T1000 (cell line): Measurements from ENCODE around the gene CENPV.

Experiments used
- DNase-seq: peaks from one replicate; lab custom pipeline; 2025; ENCODE audit warnings: mixed read lengths; lab: John Stamatoyannopoulos, UW

The CENPV gene

GRCh38 chr17:16361874-16362273 is 8.6 kb upstream of the CENPV start:
- DNase-seq, result no peak

DNA sequence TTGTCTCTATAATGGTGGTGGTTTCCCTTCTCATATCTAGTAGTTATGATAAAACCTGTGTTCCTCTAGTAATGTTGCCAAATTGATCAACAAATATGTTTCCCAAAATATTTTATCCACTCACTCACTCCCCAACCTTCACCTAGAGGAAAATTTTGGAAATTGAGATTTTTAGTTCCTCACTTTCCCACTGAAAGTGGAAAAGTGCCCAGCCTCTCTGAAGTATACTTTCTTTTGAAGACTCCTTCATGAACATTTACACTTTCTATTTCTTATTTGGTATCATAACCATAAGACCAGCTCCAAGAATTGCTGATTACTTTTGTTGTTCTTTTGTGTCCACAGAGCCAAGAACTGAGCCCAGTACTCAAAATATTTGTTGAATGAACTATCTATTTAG is 5.1 kb upstream of the CENPV start:
- DNase-seq, result no peak

DNA sequence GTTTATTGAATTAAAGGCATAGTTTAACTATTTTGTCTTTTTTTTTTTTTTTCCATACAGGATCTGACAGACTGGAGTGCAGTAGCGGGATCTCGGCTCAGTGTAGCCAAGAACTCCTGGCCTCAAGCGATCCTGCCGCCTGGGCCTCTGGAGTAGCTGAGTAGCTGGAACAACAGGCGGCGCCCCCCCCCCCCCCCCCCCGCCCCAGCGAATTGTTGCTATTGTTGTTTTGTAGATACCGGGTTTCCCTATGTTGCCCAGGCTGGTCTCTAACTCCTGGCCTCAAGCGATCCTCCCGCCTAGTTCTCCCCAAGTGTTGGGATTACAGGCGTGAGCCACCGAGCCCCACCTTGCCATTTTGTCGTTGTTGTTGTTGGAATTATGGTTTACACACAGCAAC is 1.3 kb upstream of the CENPV start:
- no peak for DNase-seq

DNA sequence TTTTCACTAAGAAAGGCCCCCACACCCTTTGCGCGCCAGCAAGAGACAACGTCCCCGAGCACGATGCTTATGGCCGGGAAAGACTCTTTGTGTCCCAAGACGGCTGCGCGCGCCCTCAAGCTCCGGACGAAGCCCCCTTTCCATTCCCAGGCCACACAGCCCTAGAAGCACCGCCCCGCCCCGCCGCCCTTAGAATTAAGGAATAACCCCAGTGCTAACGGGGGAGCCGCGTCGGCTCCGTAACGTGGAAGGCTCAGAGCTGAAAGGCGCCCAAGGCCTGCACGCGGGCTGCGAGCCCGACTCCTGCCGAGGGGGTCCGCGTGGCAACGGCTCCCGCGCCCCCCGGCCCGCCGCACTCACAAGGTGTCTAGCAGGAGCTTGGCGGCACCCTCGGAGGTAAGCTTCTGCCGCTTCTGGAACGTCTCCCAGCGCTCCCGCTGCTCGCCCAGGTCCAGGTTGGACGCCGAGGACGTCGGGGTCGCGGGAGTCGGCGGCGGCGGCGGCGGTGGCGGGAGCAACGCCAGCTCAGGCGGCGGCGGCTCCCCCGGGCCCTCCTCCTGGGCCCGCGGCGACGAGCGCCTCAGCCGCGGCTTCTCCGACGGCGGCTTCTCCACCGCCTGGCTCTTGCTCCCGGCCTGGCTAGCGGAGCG is 477 bp downstream of the CENPV start:
- peak; percentile 39 for DNase-seq

DNA sequence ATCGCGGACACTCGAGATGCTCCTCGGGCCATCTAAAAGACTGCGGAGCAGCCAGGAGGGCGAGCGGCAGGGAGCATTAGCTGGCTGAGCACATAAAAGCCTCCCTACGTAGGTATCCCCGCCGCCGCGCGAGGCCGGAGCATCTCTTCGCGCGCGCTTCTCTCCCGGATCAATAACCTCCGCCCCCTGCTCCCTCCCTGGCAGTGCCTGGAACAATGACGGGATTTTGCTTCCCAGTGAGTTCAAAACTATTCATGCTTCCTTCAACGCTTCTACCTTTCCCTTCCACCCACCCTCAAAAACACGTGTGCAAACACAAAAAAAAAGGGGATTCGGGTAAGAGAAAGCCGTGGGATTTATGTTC is 984 bp downstream of the CENPV start:
- DNase-seq, result no peak

DNA sequence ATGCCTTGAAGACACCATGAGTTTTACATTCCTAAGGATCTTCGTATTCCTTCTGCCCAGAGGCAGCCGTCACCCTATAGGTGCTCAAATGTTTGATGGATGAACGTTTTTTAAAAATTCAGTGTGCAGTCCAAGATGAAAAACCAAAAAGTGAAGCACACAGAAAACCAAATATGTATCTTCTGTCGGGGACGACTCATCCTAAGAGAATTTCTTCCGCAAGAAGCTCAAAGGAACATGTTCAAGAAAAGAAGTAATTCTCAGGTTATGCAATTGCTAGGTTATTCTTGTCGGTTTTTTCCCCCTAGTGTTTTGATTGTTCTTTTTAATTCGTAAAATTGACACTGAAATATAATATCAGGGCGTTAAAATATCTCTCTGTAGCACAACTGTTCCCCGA is 1.4 kb downstream of the CENPV start:
- no peak for DNase-seq

- no peak for DNase-seq
Observed at GRCh38 chr17:16349431-16349830, 3.8 kb downstream of the CENPV start.

- no peak for DNase-seq
Observed at GRCh38 chr17:16348586-16348985, 4.7 kb downstream of the CENPV start.

GRCh38 chr17:16346721-16347271 is 6.5 kb downstream of the CENPV start:
- DNase-seq, result no peak

GRCh38 chr17:16345565-16345964 is 7.7 kb downstream of the CENPV start:
- no peak for DNase-seq

GRCh38 chr17:16343569-16343968 is 9.7 kb downstream of the CENPV start:
- no peak for DNase-seq

- DNase-seq, result no peak
Observed at GRCh38 chr17:16342979-16343378, 10.3 kb downstream of the CENPV start.

GRCh38 chr17:16339959-16340358 is 13.3 kb downstream of the CENPV start:
- no peak for DNase-seq

GRCh38 chr17:16339402-16339801 is 13.9 kb downstream of the CENPV start:
- DNase-seq, result no peak

DNA sequence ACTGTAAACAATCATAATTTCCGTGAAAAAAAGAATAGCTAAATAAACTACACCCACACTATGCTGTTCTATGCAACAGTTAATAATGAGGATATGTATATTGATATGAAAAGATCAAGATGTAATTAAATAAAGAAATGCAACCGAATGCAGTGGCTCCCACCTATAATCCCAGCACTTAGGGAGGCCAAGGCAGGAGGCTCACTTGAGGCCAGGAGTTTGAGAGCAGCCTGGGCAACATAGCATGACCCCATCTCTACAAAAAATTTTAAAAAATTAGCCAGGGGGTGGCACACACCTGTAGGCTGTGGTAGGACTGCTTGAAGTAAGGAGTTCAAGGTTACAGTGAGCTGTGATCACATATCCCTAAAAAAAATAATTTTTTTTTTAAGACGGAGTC is 14.9 kb downstream of the CENPV start:
- DNase-seq, result no peak

- no peak for DNase-seq
Observed at GRCh38 chr17:16329519-16330271, 23.6 kb downstream of the CENPV start.

DNA sequence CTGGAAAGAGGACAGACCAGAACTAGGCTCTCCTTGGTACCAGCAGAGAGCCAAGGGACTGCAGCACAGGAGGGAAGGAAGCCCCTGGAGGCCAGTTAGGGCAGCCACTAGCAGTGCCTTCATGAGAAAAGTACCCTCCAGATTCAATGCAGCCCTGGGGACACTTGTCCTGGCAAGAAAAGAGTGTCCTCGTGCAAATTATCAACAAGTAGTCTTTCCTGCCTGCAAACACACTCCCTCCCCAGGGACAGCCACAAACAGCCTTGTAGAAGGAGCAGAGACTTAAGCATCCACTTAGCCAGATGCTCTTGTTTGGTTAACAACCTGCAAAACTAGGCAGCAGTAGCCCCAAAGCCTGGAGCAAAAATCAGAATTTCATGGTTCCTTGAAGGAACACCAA is 24.3 kb downstream of the CENPV start:
- no peak for DNase-seq

DNA sequence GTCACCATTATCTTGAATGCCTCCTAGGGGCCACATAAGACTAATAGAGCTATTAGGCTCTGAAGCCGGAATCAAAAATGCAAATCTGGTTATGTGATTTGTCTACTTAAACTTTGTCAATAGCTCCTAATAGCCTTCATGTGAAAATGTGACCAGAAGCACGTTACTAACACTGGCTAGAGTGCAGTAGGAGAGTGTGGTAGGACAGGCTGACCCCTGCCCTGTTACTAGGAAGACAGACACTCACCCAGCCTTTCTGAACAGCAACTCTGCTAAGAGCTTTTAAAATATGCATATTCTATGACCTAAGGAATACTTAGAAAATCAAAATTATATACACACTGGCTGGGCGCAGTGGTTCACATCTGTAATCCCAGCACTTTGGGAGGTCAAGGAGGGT is 26.3 kb downstream of the CENPV start:
- DNase-seq, result no peak

- DNase-seq, result no peak
Observed at GRCh38 chr17:16325964-16326363, 27.3 kb downstream of the CENPV start.

DNA sequence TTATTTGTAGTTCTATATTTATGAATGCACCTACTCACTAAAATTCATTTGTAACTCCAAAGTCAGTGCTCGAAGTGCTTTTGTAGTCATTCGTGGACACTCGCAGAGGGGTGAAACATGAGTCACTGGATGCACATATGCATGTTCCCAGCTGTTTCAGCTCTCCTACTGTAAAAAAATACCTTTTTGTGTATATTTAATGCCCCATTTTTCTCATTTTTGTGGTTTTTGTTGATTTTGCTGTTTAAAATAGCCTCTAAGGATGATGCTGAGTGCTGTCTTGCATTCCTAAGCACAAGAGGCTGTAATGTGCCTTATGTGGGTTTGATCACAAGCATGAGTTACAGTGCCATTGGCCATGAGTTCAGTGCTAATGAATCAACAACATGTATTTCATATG is 30.6 kb downstream of the CENPV start:
- DNase-seq, result no peak

GRCh38 chr17:16319969-16320368 is 33.3 kb downstream of the CENPV start:
- no peak for DNase-seq

DNA sequence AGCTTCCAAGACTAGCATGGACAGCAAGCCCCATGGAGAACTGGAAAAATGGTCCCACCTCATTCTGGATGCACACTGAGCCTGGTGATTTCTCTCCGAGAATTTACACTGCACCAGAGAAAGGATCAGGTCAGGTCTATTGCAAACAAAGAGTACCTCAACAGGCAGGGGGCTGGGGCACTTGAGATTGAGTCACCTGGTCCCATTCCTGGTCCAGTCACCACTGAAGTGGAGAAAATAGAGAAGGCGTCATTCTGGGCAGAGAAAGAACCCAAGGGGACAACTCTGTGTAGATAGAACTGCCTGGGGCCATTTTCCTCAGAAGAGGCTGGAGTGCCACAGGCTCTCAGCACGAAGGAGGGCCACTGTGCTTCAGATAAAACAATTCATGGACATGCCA is 38.4 kb downstream of the CENPV start:
- DNase-seq, result no peak

DNA sequence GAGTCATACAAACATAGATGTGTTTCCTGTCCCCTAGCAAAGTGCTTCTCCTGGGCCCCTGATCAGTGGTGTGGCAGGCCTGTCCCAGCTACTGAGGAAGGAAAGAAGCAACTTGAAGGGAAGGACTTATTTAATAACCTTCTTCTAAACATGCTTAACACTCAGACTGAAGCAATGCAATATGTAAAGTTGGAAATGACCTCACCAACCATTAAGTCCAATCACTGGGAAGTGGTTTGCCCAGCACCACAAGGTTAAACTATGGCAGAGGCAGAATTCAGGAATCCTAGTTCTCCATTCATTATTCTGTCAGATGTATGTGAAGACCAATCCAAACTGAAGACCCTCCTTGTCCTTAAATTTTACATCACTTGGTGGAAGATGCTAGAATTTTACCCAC is 39.1 kb downstream of the CENPV start:
- no peak for DNase-seq
